ENCODE results near the gene CDK2AP2. TPM values are rescaled to one million over a fixed set of nuclear protein-coding genes. Genes with fewer than 3 reads are reported as not detected.

CDK2AP2 gene
- total and polyA plus RNA-seq, 2 of the 8 experiments (the other 6 are each of a cell fraction or from before 2014, with no cell fraction given), result 49.6 to 65.1 TPM

DNA sequence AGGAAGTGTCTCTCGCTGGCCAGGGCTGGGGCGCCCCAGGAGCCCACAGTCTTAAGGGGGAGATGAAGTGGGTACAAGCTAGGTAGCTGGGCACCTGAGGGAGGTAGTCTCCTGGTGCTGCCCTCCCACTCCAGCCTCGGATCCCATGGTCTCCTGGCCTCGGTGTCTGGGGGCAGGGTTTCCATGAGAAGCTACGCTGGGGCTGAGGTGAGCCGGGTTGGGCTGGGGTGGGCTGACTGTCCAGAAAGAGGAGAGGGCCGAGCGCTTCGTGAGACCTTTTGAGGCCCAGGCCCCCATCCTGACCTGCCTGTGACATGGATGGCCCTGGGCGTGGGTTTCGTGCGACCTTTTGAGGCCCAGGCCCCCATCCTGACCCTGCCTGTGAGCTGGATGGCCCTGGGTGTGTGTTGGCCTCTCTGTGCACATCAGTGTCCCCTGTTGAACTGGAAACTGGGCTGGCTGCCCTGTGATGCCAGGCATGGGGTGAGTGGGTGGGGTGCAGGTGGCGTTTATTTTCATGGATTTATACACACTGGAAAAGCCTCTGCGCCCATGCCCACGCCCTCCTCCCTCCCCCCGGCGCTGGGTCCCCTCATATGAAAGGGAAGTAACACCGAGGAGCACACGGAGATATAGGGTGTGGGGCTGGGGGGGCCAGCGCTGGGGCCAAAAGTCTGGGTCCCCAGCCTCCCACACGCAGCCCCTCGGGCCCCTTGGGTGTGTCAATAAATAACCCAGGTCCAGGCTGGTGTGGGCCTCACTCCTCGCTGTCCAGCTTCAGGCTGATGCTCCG is 16.5 kb downstream of the CDK2AP2 start:
- H3K23me2 ChIP-seq (ENCODE audit: low read depth, low read length), result no peaks in the 10 kb centered on the region
- peaks cover 2 to 21% (median 14%) of the 10 kb centered on the region in 4 experiments; a peak in 6 of 8 replicates for H3K36me3 ChIP-seq (ENCODE audit: control insufficient read depth in 2 of 4, insufficient read depth in 4 of 4, low read length in 3 of 4)
- no peak overlapping the region for H3K9ac ChIP-seq (replicated peaks in 1 of 4; ENCODE audit: extremely low read depth in 1 of 4, low read depth in 3 of 4, low read length in 3 of 4)
- no peak overlapping the region for H2AK5ac ChIP-seq (ENCODE audit: low read depth, low read length)
- H3K14ac ChIP-seq (ENCODE audit: insufficient read length), result no peak overlapping the region
- H3K56ac ChIP-seq (replicated peaks; ENCODE audit: insufficient read length, low read depth, low read length), result no peak overlapping the region
- H3K4ac ChIP-seq (replicated peaks; ENCODE audit: insufficient read length, low read depth, low read length), result no peak overlapping the region
- no peak overlapping the region for H2AFZ ChIP-seq (ENCODE audit: low read length)
- H3K27ac ChIP-seq (ENCODE audit: low read depth, low read length), result no peak overlapping the region
- peaks cover 0 to 18% of the 10 kb centered on the region in 2 experiments for H4K20me1 ChIP-seq (replicated peaks in 1 of 2; ENCODE audit: control insufficient read depth in 1 of 2, insufficient read depth in 2 of 2, low read length in 2 of 2)
- H3K18ac ChIP-seq (ENCODE audit: extremely low read depth, low read length), result no peak overlapping the region
- H3K27me3 ChIP-seq (replicated peaks in 1 of 4; ENCODE audit: control insufficient read depth in 3 of 4, extremely low read depth in 1 of 4, insufficient read depth in 3 of 4, low read length in 3 of 4), result no peaks in the 10 kb centered on the region
- POLR2A ChIA-PET (ENCODE audit: partially characterized antibody), result interaction anchor here (1.0 to 2.5 kb wide), 9 partner anchors 9 to 105 kb away, joined by 3 to 9 read pairs (median 4); partner anchors contain the start of genes PITPNM1, TBC1D10C and TMEM134
- H3K4me3 ChIP-seq (ENCODE audit: extremely low read depth in 1 of 4, insufficient read depth in 2 of 4, low read depth in 3 of 4, low read length in 4 of 4), result no peak overlapping the region
- no peak overlapping the region for H2BK12ac ChIP-seq (ENCODE audit: low read depth, low read length)
- H4K8ac ChIP-seq (ENCODE audit: extremely low read depth, insufficient read depth, low read length), result no peak overlapping the region; the same call in 1 of the 2 replicates
- H3K79me2 ChIP-seq (ENCODE audit: control insufficient read depth in 1 of 2, insufficient read depth in 2 of 2, low read length in 2 of 2), result no peaks in the 10 kb centered on the region
- no peaks in the 10 kb centered on the region for H3K79me1 ChIP-seq (ENCODE audit: low read depth, low read length)
- H3K23ac ChIP-seq (ENCODE audit: insufficient read length), result no peak overlapping the region
- no peak overlapping the region for H2BK15ac ChIP-seq (ENCODE audit: low read length)
- FAIRE-seq (no peak), DNase-seq (ENCODE audit: low read depth in 1 of 2, low spot score in 2 of 2) (no peak)
- no peak overlapping the region for H4K91ac ChIP-seq (replicated peaks; ENCODE audit: insufficient read length, low read length)
- H2BK20ac ChIP-seq (ENCODE audit: low read length), result no peak overlapping the region
- H3K4me2 ChIP-seq (ENCODE audit: insufficient read depth in 1 of 2, low read depth in 2 of 2, low read length in 2 of 2), result no peak overlapping the region
- H4K5ac ChIP-seq (ENCODE audit: insufficient read length, low read depth, low read length), result no peak overlapping the region
- H2BK120ac ChIP-seq (replicated peaks; ENCODE audit: low read depth, low read length), result no peak overlapping the region
- CTCF ChIA-PET (ENCODE audit: partially characterized antibody), result interaction anchor here (0.8 to 2.6 kb wide), 10 partner anchors 14 to 146 kb away, joined by 3 to 7 read pairs (median 3); partner anchors contain the start of gene PITPNM1
- H3K9me3 ChIP-seq (ENCODE audit: insufficient read depth in 2 of 2, low read depth in 1 of 2, low read length in 1 of 2), result no peaks in the 10 kb centered on the region
- 88% methylated on average over 24 of the region's 24 CpGs; no CpG with 5 or more reads in 1 of the 2 experiments for WGBS, 2 experiments (ENCODE audit: extremely low coverage in 1 of 2, insufficient coverage in 1 of 2, insufficient read length in 1 of 2, insufficient replicate concordance in 2 of 2, low coverage in 1 of 2, low lambda C conversion rate in 2 of 2, missing lambda C conversion rate in 1 of 2)
- TF ChIP-seq KDM4A (IDR thresholded peaks at IDR 0.05; ENCODE audit: low read depth, low read length, severe bottlenecking) (no peak), RFX5 (IDR thresholded peaks at IDR 0.05; ENCODE audit: borderline replicate concordance, low read depth, low read length) (no peak), EZH2 (IDR thresholded peaks at IDR 0.05; ENCODE audit: low read depth, low read length, severe bottlenecking) (no peak), FOSL1 (IDR thresholded peaks at IDR 0.05; ENCODE audit: insufficient read depth, low read depth, low read length) (no peak)
- TF ChIP-seq, protein P1, sequence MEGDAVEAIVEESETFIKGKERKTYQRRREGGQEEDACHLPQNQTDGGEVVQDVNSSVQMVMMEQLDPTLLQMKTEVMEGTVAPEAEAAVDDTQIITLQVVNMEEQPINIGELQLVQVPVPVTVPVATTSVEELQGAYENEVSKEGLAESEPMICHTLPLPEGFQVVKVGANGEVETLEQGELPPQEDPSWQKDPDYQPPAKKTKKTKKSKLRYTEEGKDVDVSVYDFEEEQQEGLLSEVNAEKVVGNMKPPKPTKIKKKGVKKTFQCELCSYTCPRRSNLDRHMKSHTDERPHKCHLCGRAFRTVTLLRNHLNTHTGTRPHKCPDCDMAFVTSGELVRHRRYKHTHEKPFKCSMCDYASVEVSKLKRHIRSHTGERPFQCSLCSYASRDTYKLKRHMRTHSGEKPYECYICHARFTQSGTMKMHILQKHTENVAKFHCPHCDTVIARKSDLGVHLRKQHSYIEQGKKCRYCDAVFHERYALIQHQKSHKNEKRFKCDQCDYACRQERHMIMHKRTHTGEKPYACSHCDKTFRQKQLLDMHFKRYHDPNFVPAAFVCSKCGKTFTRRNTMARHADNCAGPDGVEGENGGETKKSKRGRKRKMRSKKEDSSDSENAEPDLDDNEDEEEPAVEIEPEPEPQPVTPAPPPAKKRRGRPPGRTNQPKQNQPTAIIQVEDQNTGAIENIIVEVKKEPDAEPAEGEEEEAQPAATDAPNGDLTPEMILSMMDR (IDR thresholded peaks at IDR 0.05; ENCODE audit: control extremely low read depth in 1 of 3, insufficient read depth in 1 of 3, low read depth in 1 of 3, low read length in 3 of 3), result no peak
- H3K4me1 ChIP-seq (replicated peaks in 1 of 4; ENCODE audit: control insufficient read depth in 3 of 4, insufficient read depth in 4 of 4, low read length in 3 of 4), result peaks cover 0 to 10% (median 0%) of the 10 kb centered on the region in 4 experiments; a peak in 2 of 7 replicates
- H2BK5ac ChIP-seq (ENCODE audit: low read depth, low read length), result no peak overlapping the region
